ENCODE data around the gene EEF1G. TPM values are rescaled to one million over a fixed set of nuclear protein-coding genes. Genes with fewer than 3 reads are reported as not detected.

EEF1G gene
- total and polyA plus RNA-seq, 2 of the 13 experiments (the other 11 are each of a cell fraction or from before 2014, with no cell fraction given) = 1,787 to 2,144 TPM

DNA sequence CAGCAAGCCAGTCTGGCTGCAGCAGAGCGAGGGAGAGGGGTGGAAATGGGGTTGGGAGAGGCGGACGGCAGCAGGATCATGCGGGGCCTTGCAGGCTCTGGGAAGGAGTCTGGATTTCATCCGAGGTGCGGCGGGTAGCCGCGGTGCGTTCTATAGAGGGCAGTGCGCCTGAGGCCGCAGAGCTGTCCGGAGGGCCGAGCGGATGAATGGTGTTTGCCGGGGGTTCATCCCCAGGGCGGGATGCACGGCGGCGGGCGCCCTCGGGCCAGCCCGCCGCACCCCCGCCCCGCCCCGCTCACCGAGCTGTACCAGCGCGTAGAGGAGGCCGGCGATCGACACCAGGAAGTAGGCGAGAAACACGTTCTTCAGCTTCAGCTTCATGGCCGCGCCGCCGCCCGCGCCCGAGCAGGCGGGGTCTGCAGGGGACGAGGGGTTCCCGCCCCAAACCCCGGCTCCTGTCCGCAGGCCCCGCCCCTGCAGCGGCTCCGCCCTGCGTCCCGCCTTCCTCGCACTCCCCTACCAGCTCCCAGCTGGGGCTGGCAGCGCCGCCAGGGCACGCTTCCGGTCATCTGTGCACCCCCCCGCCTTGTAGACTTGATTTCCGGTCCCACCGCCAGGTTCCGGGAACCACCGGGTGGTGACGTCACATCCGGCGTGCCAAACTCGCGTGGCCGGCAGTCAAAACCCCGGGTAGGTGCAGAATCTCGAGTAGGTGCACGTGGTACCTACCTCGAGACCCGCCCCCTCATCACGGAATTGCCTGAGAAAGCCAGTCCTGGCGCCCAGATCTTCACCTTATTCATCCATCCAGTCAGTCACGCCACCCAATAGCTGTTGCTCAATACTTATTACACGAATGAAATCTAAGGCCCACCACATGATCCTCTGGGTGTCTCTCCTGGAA is 48.1 kb upstream of the EEF1G start, which contains the start of gene B3GAT3 (continued):
- TF ChIP-seq, protein P1, sequence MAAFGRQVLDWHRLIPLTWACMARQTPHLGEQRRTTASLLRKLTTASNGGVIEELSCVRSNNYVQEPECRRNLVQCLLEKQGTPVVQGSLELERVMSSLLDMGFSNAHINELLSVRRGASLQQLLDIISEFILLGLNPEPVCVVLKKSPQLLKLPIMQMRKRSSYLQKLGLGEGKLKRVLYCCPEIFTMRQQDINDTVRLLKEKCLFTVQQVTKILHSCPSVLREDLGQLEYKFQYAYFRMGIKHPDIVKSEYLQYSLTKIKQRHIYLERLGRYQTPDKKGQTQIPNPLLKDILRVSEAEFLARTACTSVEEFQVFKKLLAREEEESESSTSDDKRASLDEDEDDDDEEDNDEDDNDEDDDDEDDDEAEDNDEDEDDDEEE (CRISPR knock-in tag; IDR thresholded peaks at IDR 0.05) = no peak
- no peak for TF ChIP-seq ZBTB8A (CRISPR knock-in tag; IDR thresholded peaks at IDR 0.05; ENCODE audit: borderline replicate concordance, low read depth)
- TF ChIP-seq, protein P2, sequence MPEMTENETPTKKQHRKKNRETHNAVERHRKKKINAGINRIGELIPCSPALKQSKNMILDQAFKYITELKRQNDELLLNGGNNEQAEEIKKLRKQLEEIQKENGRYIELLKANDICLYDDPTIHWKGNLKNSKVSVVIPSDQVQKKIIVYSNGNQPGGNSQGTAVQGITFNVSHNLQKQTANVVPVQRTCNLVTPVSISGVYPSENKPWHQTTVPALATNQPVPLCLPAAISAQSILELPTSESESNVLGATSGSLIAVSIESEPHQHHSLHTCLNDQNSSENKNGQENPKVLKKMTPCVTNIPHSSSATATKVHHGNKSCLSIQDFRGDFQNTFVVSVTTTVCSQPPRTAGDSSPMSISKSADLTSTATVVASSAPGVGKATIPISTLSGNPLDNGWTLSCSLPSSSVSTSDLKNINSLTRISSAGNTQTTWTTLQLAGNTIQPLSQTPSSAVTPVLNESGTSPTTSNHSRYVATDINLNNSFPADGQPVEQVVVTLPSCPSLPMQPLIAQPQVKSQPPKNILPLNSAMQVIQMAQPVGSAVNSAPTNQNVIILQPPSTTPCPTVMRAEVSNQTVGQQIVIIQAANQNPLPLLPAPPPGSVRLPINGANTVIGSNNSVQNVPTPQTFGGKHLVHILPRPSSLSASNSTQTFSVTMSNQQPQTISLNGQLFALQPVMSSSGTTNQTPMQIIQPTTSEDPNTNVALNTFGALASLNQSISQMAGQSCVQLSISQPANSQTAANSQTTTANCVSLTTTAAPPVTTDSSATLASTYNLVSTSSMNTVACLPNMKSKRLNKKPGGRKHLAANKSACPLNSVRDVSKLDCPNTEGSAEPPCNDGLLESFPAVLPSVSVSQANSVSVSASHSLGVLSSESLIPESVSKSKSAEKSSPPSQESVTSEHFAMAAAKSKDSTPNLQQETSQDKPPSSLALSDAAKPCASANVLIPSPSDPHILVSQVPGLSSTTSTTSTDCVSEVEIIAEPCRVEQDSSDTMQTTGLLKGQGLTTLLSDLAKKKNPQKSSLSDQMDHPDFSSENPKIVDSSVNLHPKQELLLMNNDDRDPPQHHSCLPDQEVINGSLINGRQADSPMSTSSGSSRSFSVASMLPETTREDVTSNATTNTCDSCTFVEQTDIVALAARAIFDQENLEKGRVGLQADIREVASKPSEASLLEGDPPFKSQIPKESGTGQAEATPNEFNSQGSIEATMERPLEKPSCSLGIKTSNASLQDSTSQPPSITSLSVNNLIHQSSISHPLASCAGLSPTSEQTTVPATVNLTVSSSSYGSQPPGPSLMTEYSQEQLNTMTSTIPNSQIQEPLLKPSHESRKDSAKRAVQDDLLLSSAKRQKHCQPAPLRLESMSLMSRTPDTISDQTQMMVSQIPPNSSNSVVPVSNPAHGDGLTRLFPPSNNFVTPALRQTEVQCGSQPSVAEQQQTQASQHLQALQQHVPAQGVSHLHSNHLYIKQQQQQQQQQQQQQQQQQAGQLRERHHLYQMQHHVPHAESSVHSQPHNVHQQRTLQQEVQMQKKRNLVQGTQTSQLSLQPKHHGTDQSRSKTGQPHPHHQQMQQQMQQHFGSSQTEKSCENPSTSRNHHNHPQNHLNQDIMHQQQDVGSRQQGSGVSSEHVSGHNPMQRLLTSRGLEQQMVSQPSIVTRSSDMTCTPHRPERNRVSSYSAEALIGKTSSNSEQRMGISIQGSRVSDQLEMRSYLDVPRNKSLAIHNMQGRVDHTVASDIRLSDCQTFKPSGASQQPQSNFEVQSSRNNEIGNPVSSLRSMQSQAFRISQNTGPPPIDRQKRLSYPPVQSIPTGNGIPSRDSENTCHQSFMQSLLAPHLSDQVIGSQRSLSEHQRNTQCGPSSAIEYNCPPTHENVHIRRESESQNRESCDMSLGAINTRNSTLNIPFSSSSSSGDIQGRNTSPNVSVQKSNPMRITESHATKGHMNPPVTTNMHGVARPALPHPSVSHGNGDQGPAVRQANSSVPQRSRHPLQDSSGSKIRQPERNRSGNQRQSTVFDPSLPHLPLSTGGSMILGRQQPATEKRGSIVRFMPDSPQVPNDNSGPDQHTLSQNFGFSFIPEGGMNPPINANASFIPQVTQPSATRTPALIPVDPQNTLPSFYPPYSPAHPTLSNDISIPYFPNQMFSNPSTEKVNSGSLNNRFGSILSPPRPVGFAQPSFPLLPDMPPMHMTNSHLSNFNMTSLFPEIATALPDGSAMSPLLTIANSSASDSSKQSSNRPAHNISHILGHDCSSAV (CRISPR knock-in tag; IDR thresholded peaks at IDR 0.05; ENCODE audit: borderline replicate concordance) = no peak
- TF ChIP-seq ZNF367 (CRISPR knock-in tag; IDR thresholded peaks at IDR 0.05; ENCODE audit: borderline replicate concordance) = no peak; the same call in 1 of the 2 replicates
- TF ChIP-seq ZC3H4 (CRISPR knock-in tag; IDR thresholded peaks at IDR 0.05; ENCODE audit: borderline replicate concordance) = 0 out of 2 replicates have a peak, but pooled peaks have one; percentile 55
- TF ChIP-seq ERF (CRISPR knock-in tag; IDR thresholded peaks at IDR 0.05) = peak; percentile 98
- peak; percentile 55; the same call in 1 of the 2 replicates for TF ChIP-seq SIN3B (IDR thresholded peaks at IDR 0.05; ENCODE audit: low read length)
- TF ChIP-seq, protein P3, sequence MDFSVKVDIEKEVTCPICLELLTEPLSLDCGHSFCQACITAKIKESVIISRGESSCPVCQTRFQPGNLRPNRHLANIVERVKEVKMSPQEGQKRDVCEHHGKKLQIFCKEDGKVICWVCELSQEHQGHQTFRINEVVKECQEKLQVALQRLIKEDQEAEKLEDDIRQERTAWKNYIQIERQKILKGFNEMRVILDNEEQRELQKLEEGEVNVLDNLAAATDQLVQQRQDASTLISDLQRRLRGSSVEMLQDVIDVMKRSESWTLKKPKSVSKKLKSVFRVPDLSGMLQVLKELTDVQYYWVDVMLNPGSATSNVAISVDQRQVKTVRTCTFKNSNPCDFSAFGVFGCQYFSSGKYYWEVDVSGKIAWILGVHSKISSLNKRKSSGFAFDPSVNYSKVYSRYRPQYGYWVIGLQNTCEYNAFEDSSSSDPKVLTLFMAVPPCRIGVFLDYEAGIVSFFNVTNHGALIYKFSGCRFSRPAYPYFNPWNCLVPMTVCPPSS (IDR thresholded peaks at IDR 0.05) = no peak
- peak; percentile 96 for TF ChIP-seq HDAC1 (CRISPR knock-in tag; IDR thresholded peaks at IDR 0.05)
- TF ChIP-seq, protein P4, sequence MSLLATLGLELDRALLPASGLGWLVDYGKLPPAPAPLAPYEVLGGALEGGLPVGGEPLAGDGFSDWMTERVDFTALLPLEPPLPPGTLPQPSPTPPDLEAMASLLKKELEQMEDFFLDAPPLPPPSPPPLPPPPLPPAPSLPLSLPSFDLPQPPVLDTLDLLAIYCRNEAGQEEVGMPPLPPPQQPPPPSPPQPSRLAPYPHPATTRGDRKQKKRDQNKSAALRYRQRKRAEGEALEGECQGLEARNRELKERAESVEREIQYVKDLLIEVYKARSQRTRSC (CRISPR knock-in tag; IDR thresholded peaks at IDR 0.05; ENCODE audit: low read depth) = no peak

All from HepG2 (cell line).